Stomach smooth muscle (tissue), 2 donors: Measurements from ENCODE around the gene SAMD10.

Experiments
- H3K27ac ChIP-seq: one replicate; pipeline ENCODE4 v1.7.0; 2013; ENCODE audit warnings: mild to moderate bottlenecking, low read length, inconsistent platforms
- H3K27me3 ChIP-seq, 2 donors: one replicate each; pipeline ENCODE4 v1.7.0; 2013; ENCODE audit warnings: low read length in 2 of 2; ENCODE audit not compliant: insufficient read depth in 2 of 2, control insufficient read depth in 1 of 2
- H3K36me3 ChIP-seq, 2 donors: one replicate each; pipeline ENCODE4 v1.7.0; 2013; ENCODE audit warnings: low read length in 2 of 2; ENCODE audit not compliant: control insufficient read depth in 2 of 2, insufficient read depth in 2 of 2
- H3K4me1 ChIP-seq: one replicate; pipeline ENCODE4 v1.7.0; 2013; ENCODE audit warnings: low read length; ENCODE audit not compliant: control insufficient read depth, insufficient read depth
- H3K4me3 ChIP-seq, 2 donors: one replicate each; pipeline ENCODE4 v1.7.0; 2013; ENCODE audit warnings: low read length in 2 of 2
- H3K9ac ChIP-seq, 2 donors: one replicate each; pipeline ENCODE4 v1.7.0; 2013; ENCODE audit warnings: low read length in 2 of 2, mild to moderate bottlenecking in 1 of 2
- H3K9me3 ChIP-seq, 2 donors: one replicate each; pipeline ENCODE4 v1.7.0; 2013; ENCODE audit warnings: low read length in 2 of 2; ENCODE audit not compliant: control insufficient read depth in 2 of 2
- donor health status: healthy.
- donor health status: Pancreatic carcinoma.

Gene SAMD10

DNA sequence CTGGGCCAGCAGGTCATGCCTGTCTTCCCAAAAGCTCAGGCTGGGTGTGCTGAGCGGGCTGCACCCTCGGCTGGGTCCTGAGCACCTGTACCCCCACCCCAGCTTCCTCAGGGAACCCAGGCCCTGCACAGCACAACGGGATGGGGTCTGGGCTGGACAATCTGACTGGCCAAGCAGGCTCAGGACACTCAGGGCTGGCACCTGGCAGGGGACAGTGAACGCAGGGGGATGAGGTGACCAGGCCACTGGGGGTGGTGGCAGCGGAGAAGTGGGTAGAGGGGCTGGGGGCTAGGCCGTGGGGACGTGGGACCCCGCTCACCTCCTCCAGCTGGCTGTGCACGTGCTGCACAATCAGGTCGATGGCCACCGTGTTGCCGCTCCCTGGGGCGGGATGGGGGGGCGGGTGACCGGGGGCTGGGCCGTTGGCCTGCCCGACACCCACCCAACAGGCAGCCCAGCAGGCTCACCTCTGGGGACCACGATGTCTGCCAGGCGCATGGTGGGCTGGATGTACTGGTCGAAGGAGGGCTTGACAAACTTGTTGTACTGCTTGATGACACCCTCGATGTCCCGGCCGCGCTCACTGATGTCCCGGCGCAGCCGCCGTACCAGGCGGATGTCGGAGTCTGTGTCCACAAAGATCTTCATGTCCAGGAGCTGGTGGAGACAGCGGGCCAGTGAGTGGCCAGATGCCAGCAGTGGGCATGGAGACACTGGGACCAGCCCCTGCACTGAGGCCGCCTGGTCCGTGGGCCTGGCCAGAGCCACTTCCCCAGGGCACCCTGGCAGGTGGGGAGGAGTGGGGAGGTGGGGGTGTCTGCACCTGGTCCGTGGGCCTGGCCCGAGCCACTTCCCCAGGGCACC, 35.1 kb downstream of the SAMD10 start:
- H3K9ac ChIP-seq, result no peak overlapping the region
- no peaks in the 10 kb centered on the region for H3K27me3 ChIP-seq
- H3K9me3 ChIP-seq, result no peaks in the 10 kb centered on the region
- no peak overlapping the region for H3K4me3 ChIP-seq
- H3K36me3 ChIP-seq, result peaks cover 23 to 30% of the 10 kb centered on the region in 2 donors
- peaks cover 24% of the 10 kb centered on the region for H3K4me1 ChIP-seq
- no peak overlapping the region for H3K27ac ChIP-seq

DNA sequence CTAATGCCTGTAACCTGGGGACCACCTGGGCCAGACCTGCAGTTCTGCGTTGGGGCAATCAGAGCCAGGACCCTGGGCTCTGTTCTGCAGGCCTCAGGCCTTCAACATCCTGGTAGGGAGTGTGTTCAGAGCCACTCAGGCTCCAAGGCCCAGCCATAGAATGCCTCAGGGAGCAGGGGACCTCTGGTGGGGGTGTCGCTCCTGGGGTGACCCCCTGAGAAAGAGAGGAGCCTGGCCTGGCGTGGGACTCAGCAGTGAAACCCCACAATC, 35.7 kb downstream of the SAMD10 start:
- H3K4me1 ChIP-seq, result peaks cover 18% of the 10 kb centered on the region
- H3K9ac ChIP-seq, result no peak overlapping the region
- H3K4me3 ChIP-seq, result no peak overlapping the region
- H3K9me3 ChIP-seq, result no peaks in the 10 kb centered on the region
- H3K27me3 ChIP-seq, result no peaks in the 10 kb centered on the region
- H3K27ac ChIP-seq, result no peak overlapping the region
- peaks cover 23 to 30% of the 10 kb centered on the region in 2 donors for H3K36me3 ChIP-seq

DNA sequence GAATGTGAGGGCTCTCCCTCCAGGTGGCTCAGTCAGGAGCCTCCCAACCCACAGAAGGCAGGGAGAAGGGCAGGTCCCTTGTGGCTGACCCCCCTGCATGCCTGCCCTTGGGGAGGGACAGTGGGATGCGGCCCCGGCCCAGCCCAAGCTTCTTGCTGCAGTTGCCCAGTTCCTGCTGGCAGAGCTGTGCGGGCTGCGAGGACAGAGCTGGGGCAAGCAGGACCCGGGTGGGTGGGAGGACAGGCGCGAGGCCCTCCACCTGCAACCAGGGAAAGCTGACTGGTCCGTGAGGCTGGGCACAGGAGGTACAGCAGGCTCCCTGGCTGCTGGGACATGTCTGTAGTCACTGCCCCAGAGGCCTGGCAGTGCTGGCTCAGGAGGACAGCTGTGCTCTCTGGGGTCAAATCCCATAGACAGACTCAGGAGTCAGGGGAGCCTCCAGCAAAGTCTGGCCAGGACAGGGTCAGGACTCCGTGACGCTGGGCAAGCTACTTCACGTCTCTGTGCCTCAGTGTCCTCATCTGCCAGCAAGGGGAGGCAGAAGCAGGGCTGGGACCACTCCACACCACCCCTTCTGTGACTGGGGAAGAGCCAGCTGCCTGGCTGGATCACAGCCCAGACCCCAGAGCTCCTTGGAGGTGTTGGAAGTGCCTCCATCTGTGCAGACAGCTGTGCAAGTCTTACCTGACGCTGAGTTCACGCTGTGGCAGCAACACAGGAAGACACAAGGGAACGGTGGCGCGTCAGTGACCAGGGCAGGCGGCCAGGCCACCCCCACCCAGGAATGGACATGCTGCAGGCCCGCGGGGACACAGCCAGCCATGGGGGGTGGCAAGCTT, 36.3 kb downstream of the SAMD10 start:
- H3K27ac ChIP-seq, result no peak overlapping the region
- H3K4me1 ChIP-seq, result peaks cover 12% of the 10 kb centered on the region
- no peak overlapping the region for H3K4me3 ChIP-seq
- no peak overlapping the region for H3K9ac ChIP-seq
- H3K9me3 ChIP-seq, result no peaks in the 10 kb centered on the region
- peaks cover 23 to 30% of the 10 kb centered on the region in 2 donors for H3K36me3 ChIP-seq
- no peaks in the 10 kb centered on the region for H3K27me3 ChIP-seq

DNA sequence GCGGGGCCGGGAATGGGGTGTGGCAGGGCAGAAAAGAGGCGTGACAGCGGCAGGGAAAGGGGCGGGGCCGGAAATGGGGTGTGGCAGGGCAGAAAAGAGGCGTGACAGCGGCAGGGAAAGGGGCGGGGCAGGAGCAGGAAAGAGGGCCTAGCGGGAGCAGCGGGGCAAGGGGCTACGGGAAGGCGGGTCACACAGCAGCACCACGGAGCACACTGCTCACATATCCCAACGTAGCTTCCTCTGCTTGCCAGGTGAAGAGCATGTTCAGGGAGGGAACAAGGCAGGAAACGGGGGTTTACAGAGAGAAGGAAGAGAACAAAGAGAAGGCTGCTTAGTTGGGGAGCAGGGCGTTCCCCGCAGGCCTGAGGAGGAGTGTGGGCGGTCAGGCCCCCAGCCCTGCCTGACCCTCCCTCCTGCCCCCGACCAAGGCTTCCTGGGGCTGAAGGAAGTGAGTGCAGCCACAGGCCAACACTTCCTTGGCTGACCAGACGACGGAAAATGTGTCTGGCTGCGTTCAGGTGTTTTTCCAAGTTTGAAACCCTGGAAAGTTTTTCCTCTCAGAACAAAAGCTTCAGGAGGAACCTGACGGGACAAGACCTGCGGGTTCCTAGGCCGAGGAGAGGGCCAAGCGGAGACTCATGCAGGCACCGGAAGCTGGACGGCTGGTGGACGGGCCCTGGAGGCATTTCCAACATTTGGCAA, 37.0 kb downstream of the SAMD10 start:
- Histone ChIP-seq H3K27me3 (no peaks in the 10 kb centered on the region), H3K4me1 (peaks cover 9% of the 10 kb centered on the region), H3K27ac (no peak overlapping the region), H3K9ac (no peak overlapping the region), H3K9me3 (no peaks in the 10 kb centered on the region), H3K36me3 (peaks cover 23 to 30% of the 10 kb centered on the region in 2 donors), H3K4me3 (no peak overlapping the region)

DNA sequence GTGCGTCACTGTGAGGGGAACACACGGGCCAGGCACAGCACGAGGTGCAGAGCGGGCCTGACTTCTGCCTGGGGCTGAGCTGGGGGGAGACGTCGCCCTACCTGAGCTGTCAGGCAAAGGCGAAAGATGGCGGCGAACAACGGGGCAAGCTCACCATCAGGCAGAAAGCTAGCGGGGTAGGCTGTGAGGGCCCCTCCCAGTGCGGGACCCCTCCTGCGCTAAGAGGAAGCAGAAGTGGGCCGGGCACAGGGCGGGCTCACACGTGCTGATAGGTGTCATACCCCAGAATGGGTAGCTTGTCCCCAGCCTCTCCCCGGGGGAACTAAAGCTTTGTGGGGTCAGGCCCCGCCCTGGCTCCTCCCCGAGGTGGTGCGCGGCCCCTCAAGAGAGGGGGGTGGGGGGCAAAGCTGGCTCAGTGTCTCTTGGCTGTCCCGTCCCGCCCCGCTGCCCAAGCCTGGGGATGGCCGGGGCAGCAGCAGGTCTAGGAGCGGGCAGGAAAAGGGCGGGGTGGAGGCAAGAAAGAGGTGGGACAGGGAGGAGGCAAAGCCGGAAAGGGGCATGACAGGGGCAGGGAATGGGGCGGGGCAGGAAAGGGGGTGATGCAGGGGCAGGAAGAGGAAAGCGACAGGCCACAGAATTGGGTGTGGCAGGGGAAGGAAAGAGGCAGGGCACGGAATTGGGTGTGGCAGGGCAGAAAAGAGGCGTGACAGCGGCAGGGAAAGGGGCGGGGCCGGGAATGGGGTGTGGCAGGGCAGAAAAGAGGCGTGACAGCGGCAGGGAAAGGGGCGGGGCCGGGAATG, 38.0 kb downstream of the SAMD10 start:
- Histone ChIP-seq H3K36me3 (peaks cover 23 to 30% of the 10 kb centered on the region in 2 donors), H3K4me3 (no peak overlapping the region), H3K27me3 (no peaks in the 10 kb centered on the region), H3K9ac (no peak overlapping the region), H3K4me1 (peaks cover 5% of the 10 kb centered on the region), H3K27ac (no peak overlapping the region), H3K9me3 (no peaks in the 10 kb centered on the region)

DNA sequence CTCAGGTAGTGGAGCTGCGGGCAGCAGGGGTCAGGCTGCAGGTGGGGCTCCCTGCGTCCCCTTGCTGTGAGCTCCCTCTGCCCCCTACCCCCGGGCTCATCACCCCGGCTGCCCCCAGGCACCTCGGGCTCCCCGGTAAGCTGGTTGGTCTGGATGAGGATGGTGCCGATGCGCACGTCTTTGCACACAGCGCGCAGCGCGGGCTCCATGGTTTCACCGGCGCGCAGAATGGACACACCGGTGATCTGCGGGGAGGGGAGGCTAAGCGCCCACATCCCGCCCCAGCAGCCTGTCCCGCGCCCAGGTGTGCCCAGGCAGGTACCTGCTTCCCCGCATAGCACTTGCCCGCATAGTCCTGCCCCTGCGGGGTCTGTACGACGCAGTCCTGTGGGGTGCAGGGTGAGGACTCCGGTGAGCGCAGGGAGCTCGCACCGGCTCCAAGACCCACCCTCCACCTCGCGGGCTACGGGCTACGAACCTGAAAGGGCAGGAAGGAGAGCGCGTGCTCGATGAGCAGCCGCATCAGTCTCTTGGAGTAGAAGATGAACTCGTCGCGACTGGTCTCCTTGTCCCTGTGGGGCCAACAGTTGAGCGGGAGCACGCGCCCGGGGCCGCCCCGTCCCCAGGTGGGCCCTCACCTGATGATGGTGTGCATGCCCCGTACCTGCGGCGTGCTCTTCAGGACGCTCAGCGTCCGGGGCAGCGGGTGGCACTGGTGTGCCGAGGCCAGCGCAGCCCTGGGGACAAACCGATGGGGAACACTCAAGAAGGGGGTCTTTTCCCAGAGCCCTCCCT, 38.8 kb downstream of the SAMD10 start:
- H3K27me3 ChIP-seq, result no peaks in the 10 kb centered on the region
- no peaks in the 10 kb centered on the region for H3K9me3 ChIP-seq
- H3K36me3 ChIP-seq, result peaks cover 19 to 28% of the 10 kb centered on the region in 2 donors
- no peak overlapping the region for H3K4me3 ChIP-seq
- H3K9ac ChIP-seq, result no peak overlapping the region
- peaks cover 5% of the 10 kb centered on the region for H3K4me1 ChIP-seq
- no peak overlapping the region for H3K27ac ChIP-seq

DNA sequence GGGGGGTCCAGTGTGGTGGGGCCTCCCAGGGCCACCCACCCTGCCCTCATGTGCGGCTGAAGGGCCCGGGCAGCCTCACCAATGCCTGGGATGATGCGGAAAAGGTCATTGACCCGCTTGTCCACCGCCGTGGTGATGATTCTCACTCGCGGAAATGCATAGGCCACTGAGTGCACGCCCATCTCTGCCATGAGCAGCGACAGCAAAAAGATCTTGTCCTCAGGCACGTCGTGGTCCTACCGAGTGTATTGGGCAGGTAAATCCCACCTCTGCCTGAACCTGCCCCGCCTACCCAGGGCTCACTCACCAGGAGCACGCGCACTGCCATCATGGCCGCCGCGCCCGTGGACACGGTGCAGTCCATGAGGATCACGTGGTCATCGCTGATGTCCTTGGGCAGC, 39.4 kb downstream of the SAMD10 start:
- no peak overlapping the region for H3K9ac ChIP-seq
- H3K27ac ChIP-seq, result no peak overlapping the region
- H3K4me3 ChIP-seq, result no peak overlapping the region
- no peaks in the 10 kb centered on the region for H3K27me3 ChIP-seq
- H3K4me1 ChIP-seq, result peaks cover 5% of the 10 kb centered on the region
- peaks cover 19 to 24% of the 10 kb centered on the region in 2 donors for H3K36me3 ChIP-seq
- no peaks in the 10 kb centered on the region for H3K9me3 ChIP-seq

DNA sequence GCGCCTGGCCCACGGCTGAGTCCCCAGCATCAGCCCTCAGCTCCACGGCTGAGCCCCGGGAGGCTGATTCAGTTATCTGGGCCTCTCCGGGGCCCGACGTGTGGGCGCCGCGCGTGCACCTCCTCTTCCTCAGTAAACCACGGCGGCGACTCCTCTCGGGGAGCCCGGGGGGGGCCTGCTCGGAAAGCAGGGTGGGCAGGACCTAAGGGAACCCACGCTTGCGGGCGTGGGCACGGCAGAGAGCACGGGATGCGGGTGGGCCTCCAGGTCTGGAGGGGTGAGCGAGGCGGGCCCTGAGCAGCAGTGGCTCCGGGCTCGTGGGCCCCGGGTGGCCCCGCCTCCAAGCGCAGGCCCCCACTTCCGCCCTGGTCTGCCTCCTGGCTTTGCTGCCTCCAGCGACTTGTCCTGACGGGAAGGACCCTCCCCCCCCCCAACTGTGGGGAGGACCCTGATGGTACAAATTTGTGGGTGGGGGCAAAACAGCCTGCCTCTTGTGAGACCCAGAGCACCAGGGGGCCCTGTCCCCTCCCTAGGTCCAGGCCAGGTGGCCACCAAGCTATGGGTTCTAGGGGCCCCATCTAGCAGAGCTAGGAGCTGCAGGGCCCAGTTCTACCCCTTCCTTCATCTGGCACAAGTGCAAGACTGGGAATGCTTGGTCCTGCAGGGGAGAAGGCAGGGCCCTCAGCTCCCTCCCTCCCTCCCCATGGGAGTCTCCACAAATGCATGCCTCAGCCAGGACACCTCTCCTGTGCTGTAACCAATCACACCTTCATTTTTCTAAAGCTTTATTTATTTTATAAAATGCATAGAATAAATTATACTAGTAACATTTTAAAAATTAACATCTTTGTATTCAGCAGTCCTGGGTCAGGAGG, 40.1 kb downstream of the SAMD10 start:
- Histone ChIP-seq H3K27ac (no peak overlapping the region), H3K4me3 (no peak overlapping the region), H3K4me1 (peaks cover 11% of the 10 kb centered on the region), H3K36me3 (peaks cover 22 to 26% of the 10 kb centered on the region in 2 donors), H3K9ac (no peak overlapping the region), H3K9me3 (no peaks in the 10 kb centered on the region), H3K27me3 (no peaks in the 10 kb centered on the region)

DNA sequence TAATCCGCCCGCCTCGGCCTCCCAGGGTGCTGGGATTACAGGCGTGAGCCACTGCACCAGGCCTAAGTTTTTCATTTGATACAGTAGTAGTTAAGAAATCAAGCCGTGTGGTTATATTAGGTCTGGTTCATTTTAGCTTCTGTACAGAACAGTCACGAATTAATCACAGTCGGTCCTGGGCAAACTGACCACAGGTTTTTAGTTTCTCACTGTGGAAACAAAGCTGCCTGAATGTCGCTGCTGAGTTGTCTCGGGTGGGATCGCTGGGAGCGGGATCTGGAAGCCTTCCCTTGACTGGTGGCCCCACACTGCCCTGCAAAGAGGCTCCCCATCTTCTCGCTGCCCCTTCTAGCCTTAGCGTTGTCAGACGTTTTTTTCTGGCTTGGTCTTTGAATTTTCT, 41.8 kb downstream of the SAMD10 start:
- Histone ChIP-seq H3K4me1 (peaks cover 12% of the 10 kb centered on the region), H3K4me3 (no peak overlapping the region), H3K36me3 (peaks cover 14 to 21% of the 10 kb centered on the region in 2 donors), H3K27me3 (no peaks in the 10 kb centered on the region), H3K9ac (no peak overlapping the region), H3K27ac (no peak overlapping the region), H3K9me3 (no peaks in the 10 kb centered on the region)
